OCI-LY3 (cell line): ENCODE data around the gene ETNK2.

ENCODE experiments used
- CTCF ChIP-seq: fragments of 200-600, 300-600 bp; sonication (generic); IDR thresholded peaks from 2 replicates; pipeline ENCODE4 v1.5.1; 2014; ENCODE audit warnings: antibody characterized with exemption, low read length, low read depth
- EZH2phosphoT487 ChIP-seq: fragments of 200-600 bp; shearing (Covaris generic); IDR thresholded peaks from 2 replicates; pipeline ENCODE4 v1.6.1; 2018; ENCODE audit warnings: antibody characterized with exemption, mixed run types, low read depth

GRCh38 chr1:204186597-204186996 lies 34.8 kb upstream of the ETNK2 start:
- no peak for TF ChIP-seq CTCF
- no peak for TF ChIP-seq EZH2phosphoT487
